ENCODE results near the gene CLDN1. TPM values are rescaled to one million over a fixed set of nuclear protein-coding genes. Genes with fewer than 3 reads are reported as not detected.

Gene CLDN1
- total RNA-seq, 1 experiment from 2014 or later = 1.0 TPM

- Histone ChIP-seq H2BK15ac (ENCODE audit: low read depth, low read length) (no peak overlapping the region), H4K5ac (ENCODE audit: insufficient read length, low read depth, low read length) (no peak overlapping the region), H3K14ac (ENCODE audit: insufficient read depth, low read length) (no peak overlapping the region), H4K8ac (replicated peaks; ENCODE audit: insufficient read length, low read depth, low read length) (no peak overlapping the region), H3K27ac (ENCODE audit: insufficient read length, low read depth, low read length) (no peak overlapping the region), H2BK12ac (ENCODE audit: insufficient read length, low read depth, low read length) (no peak overlapping the region), H3K56ac (ENCODE audit: insufficient read length, low read depth, low read length) (no peak overlapping the region), H3K23me2 (ENCODE audit: insufficient read length, low read depth, low read length, poor library complexity, severe bottlenecking) (no peaks in the 10 kb centered on the region), H2BK120ac (ENCODE audit: low read depth, low read length, poor library complexity, severe bottlenecking) (no peak overlapping the region), H2BK20ac (ENCODE audit: low read depth, low read length, poor library complexity, severe bottlenecking) (no peak overlapping the region), H3K4ac (ENCODE audit: low read depth, low read length) (no peak overlapping the region), H2BK5ac (ENCODE audit: insufficient read length, low read length) (no peak overlapping the region), H3K4me2 (ENCODE audit: insufficient read depth, insufficient read length, low read length) (no peak overlapping the region), H3K79me2 (ENCODE audit: insufficient read depth, low read length) (no peaks in the 10 kb centered on the region), H3K27me3 (ENCODE audit: insufficient read depth, low read length) (no peaks in the 10 kb centered on the region), H3K23ac (ENCODE audit: insufficient read length, low read depth, low read length) (no peak overlapping the region), H2AK5ac (ENCODE audit: insufficient read length, low read length) (no peak overlapping the region), H4K91ac (ENCODE audit: insufficient read length, low read depth, low read length) (no peak overlapping the region), H3K4me1 (ENCODE audit: insufficient read depth, low read length) (no peaks in the 10 kb centered on the region), H2AFZ (ENCODE audit: low read length) (no peak overlapping the region), H3K18ac (ENCODE audit: insufficient read length, low read depth, low read length) (no peak overlapping the region), H4K20me1 (ENCODE audit: control insufficient read depth, insufficient read depth, insufficient read length) (no peaks in the 10 kb centered on the region), H3T11ph (ENCODE audit: low read length) (no peak overlapping the region), H3K79me1 (ENCODE audit: insufficient read depth, low read depth, low read length, poor library complexity, severe bottlenecking) (no peaks in the 10 kb centered on the region), H3K9me3 (ENCODE audit: control insufficient read depth, low read depth, low read length) (no peaks in the 10 kb centered on the region), H3K9ac (ENCODE audit: extremely low read depth, insufficient read length, low read length) (no peak overlapping the region)
- H3K36me3 Mint-ChIP-seq (ENCODE audit: insufficient read depth in 1 of 3, low read depth in 3 of 3) = peaks cover 5 to 11% (median 7%) of the 10 kb centered on the region in 3 experiments
- H3K4me3 Mint-ChIP-seq = no peak overlapping the region
- no peaks in the 10 kb centered on the region for H3K27me3 Mint-ChIP-seq (ENCODE audit: low read depth)
- no peak overlapping the region for H3K27ac Mint-ChIP-seq
- peaks cover 20 to 26% of the 10 kb centered on the region in 2 experiments for H3K9me3 Mint-ChIP-seq
- no CpG with 5 or more reads among the region's 3 CpGs for WGBS (ENCODE audit: extremely low coverage, insufficient read length, low lambda C conversion rate)
- no peak for DNase-seq
- no peak for TF ChIP-seq CTCF (conservative IDR thresholded peaks at IDR 0.05)
- H3K4me1 Mint-ChIP-seq = no peaks in the 10 kb centered on the region
These were observed 30.2 kb downstream of the CLDN1 start for GRCh38 chr3:190291994-190292584.

Measured in H9 (cell line).